ENCODE results near the gene N4BP3. TPM values are rescaled to one million over a fixed set of nuclear protein-coding genes. Genes with fewer than 3 reads are reported as not detected.

N4BP3 gene
- total and polyA plus RNA-seq, 2 experiments from 2014 or later: 9.8 to 58.2 TPM

- TF ChIP-seq ZNF462 (CRISPR knock-in tag; IDR thresholded peaks at IDR 0.05): no peak
- TF ChIP-seq ZNF114 (CRISPR knock-in tag; IDR thresholded peaks at IDR 0.05): no peak
- no peak for TF ChIP-seq ZNF331 (CRISPR knock-in tag; IDR thresholded peaks at IDR 0.05; ENCODE audit: low read depth)
- no peak for TF ChIP-seq EZH2phosphoT487 (IDR thresholded peaks at IDR 0.05; ENCODE audit: unreplicated experiment)
These were observed 29.9 kb downstream of the N4BP3 start (continued) for GRCh38 chr5:178143246-178143645.

- H3K4me1 Mint-ChIP-seq: peaks cover 4% of the 10 kb centered on the region
- Histone ChIP-seq H4K20me1 (replicated peaks; ENCODE audit: insufficient read depth) (peaks cover 11% of the 10 kb centered on the region), H2AFZ (no peak overlapping the region), H3K36me3 (ENCODE audit: insufficient read depth) (peaks cover 71% of the 10 kb centered on the region), H3K4me2 (no peak overlapping the region), H3K27ac (ENCODE audit: low read depth) (no peak overlapping the region), H3K79me2 (replicated peaks; ENCODE audit: insufficient read depth) (no peaks in the 10 kb centered on the region; the same call in none of the 2 replicates), H3K27me3 (ENCODE audit: insufficient read depth) (no peaks in the 10 kb centered on the region), H3K9me2 (ENCODE audit: insufficient read depth) (no peaks in the 10 kb centered on the region), H3K4me3 (no peak overlapping the region), H3F3A (replicated peaks; ENCODE audit: low read depth) (peaks cover 45% of the 10 kb centered on the region), H3K4me1 (ENCODE audit: insufficient read depth) (no peaks in the 10 kb centered on the region)
- H3K4me3 Mint-ChIP-seq: no peak overlapping the region; the same call in 2 of the 3 replicates
- ATAC-seq (no peak), DNase-seq (ENCODE audit: low spot score) (no peak)
- H3K27me3 Mint-ChIP-seq (ENCODE audit: insufficient read depth, low read depth, poor library complexity): peaks cover 14% of the 10 kb centered on the region
- no peaks in the 10 kb centered on the region for H3K9me3 Mint-ChIP-seq
- H3K36me3 Mint-ChIP-seq (ENCODE audit: low read depth): peaks cover 94% of the 10 kb centered on the region
- peak overlapping the region; percentile 44; the same call in 1 of the 2 replicates for H3K27ac Mint-ChIP-seq
- no peak for TF ChIP-seq REST (IDR thresholded peaks at IDR 0.05; ENCODE audit: unreplicated experiment)
- TF ChIP-seq ZNF114 (CRISPR knock-in tag; IDR thresholded peaks at IDR 0.05): no peak
- no peak for TF ChIP-seq ZNF462 (CRISPR knock-in tag; IDR thresholded peaks at IDR 0.05)
These were observed 30.6 kb downstream of the N4BP3 start for GRCh38 chr5:178143901-178144300.
